ENCODE results near the gene NTN1.
"Not testable (repeated sequence)": the region's sequence is repeated elsewhere in the genome, so short reads cannot be mapped to it uniquely, and the experiment has no call there.

Gene NTN1

GRCh38 chr17:9094193-9094592, 72.9 kb downstream of the NTN1 start:
- WGBS: no CpG with 5 or more reads among the region's 1 CpG

DNA sequence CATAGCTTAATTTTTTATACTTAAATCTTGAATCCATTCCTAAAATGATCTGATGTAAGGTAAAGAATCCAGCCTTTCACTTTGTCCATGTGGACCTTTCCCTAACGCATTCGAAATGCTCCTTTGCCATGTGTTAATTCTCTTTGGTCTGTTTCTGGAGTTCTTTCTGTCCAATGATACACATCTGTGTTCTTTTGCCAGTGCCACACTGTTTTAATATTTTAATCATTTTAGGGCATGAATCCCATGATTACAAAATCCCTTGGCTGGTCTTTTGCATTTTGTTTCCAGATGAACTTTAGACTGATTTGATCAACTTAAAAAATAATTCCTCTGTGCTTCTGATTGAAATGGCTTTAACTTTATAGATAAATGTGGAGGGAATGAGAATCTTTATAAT, 74.1 kb downstream of the NTN1 start:
- Histone ChIP-seq H3K9me3 (ENCODE audit: insufficient read depth, low read depth, low read length) (peaks cover 3% of the 10 kb centered on the region; the same call in 1 of the 2 replicates), H3K36me3 (ENCODE audit: insufficient read depth, low read length) (no peaks in the 10 kb centered on the region), H3K27ac (ENCODE audit: low read depth, low read length) (no peak overlapping the region), H3K4me1 (ENCODE audit: insufficient read depth, low read length) (no peaks in the 10 kb centered on the region), H3K9ac (ENCODE audit: low read depth, low read length) (no peak overlapping the region), H3K27me3 (ENCODE audit: insufficient read depth, low read length) (no peaks in the 10 kb centered on the region), H3K4me3 (ENCODE audit: low read length) (no peak overlapping the region)
- WGBS: 95% methylated on average over 2 of the region's 2 CpGs

More at GRCh38 chr17:9094193-9094592, 72.9 kb downstream of the NTN1 start:
- no peaks in the 10 kb centered on the region for H3K36me3 ChIP-seq (ENCODE audit: insufficient read depth, low read length)
- H3K27ac ChIP-seq (ENCODE audit: low read depth, low read length): no peak overlapping the region
- H3K9me3 ChIP-seq (ENCODE audit: insufficient read depth, low read depth, low read length): peaks cover 3% of the 10 kb centered on the region; the same call in 1 of the 2 replicates
- H3K4me3 ChIP-seq (ENCODE audit: low read length): no peak overlapping the region
- H3K27me3 ChIP-seq (ENCODE audit: insufficient read depth, low read length): no peaks in the 10 kb centered on the region
- no peaks in the 10 kb centered on the region for H3K4me1 ChIP-seq (ENCODE audit: insufficient read depth, low read length)
- H3K9ac ChIP-seq (ENCODE audit: low read depth, low read length): no peak overlapping the region

DNA sequence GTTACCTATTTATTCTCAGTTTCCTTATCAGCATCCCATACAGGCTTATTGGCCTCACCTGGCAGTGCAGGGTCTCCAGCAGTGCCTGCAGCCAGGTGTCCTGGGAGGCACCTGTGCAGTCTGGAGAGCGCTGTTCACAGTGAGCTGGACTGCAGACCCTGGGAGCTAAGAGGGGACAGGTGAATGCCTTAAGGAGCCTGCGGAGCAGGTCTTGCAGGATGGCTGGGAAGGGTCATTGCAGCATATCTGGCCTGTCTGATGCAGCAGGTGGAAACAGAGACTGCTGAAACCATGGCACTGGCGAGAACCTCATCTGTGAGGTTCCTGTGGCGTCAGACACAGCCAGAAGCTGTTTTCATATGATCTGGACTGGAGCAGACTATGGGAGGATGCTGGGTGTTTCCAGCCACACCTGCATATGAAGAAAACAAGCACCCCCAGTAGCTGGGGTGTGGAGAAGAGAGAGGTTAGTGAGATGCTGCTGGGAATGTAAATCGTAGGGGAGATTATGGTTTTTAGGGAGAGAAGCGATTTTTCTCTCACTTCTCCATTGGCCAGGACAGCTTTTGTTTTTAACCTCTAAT, 77.0 kb downstream of the NTN1 start:
- peaks cover 3% of the 10 kb centered on the region; the same call in 1 of the 2 replicates for H3K9me3 ChIP-seq (ENCODE audit: insufficient read depth, low read depth, low read length)
- H3K4me1 ChIP-seq (ENCODE audit: insufficient read depth, low read length): no peaks in the 10 kb centered on the region
- 95% methylated on average over 4 of the region's 6 CpGs for WGBS
- no peak overlapping the region for H3K9ac ChIP-seq (ENCODE audit: low read depth, low read length)
- H3K27me3 ChIP-seq (ENCODE audit: insufficient read depth, low read length): no peaks in the 10 kb centered on the region
- no peaks in the 10 kb centered on the region for H3K36me3 ChIP-seq (ENCODE audit: insufficient read depth, low read length)
- H3K27ac ChIP-seq (ENCODE audit: low read depth, low read length): no peak overlapping the region
- H3K4me3 ChIP-seq (ENCODE audit: low read length): no peak overlapping the region

GRCh38 chr17:9101356-9101755, 80.0 kb downstream of the NTN1 start:
- H3K4me1 ChIP-seq (ENCODE audit: insufficient read depth, low read length): no peaks in the 10 kb centered on the region
- H3K4me3 ChIP-seq (ENCODE audit: low read length): no peak overlapping the region
- H3K27ac ChIP-seq (ENCODE audit: low read depth, low read length): no peak overlapping the region
- H3K36me3 ChIP-seq (ENCODE audit: insufficient read depth, low read length): no peaks in the 10 kb centered on the region
- no peak overlapping the region for H3K9ac ChIP-seq (ENCODE audit: low read depth, low read length)
- H3K9me3 ChIP-seq (ENCODE audit: insufficient read depth, low read depth, low read length): no peaks in the 10 kb centered on the region
- WGBS: 92% methylated on average over 1 of the region's 1 CpG
- H3K27me3 ChIP-seq (ENCODE audit: insufficient read depth, low read length): no peaks in the 10 kb centered on the region

- not testable (repeated sequence) for H3K27ac ChIP-seq (ENCODE audit: low read depth, low read length); H3K9me3 ChIP-seq (ENCODE audit: insufficient read depth, low read depth, low read length); H3K27me3 ChIP-seq (ENCODE audit: insufficient read depth, low read length); H3K4me1 ChIP-seq (ENCODE audit: insufficient read depth, low read length); H3K9ac ChIP-seq (ENCODE audit: low read depth, low read length); H3K36me3 ChIP-seq (ENCODE audit: insufficient read depth, low read length); H3K4me3 ChIP-seq (ENCODE audit: low read length)
- 88% methylated on average over 3 of the region's 3 CpGs for WGBS
Measured at GRCh38 chr17:9103193-9103592, 81.9 kb downstream of the NTN1 start.

GRCh38 chr17:9104370-9105041, 83.2 kb downstream of the NTN1 start:
- Histone ChIP-seq H3K27ac (ENCODE audit: low read depth, low read length) (no peak overlapping the region), H3K9me3 (ENCODE audit: insufficient read depth, low read depth, low read length) (no peaks in the 10 kb centered on the region), H3K9ac (ENCODE audit: low read depth, low read length) (no peak overlapping the region), H3K36me3 (ENCODE audit: insufficient read depth, low read length) (no peaks in the 10 kb centered on the region), H3K4me1 (ENCODE audit: insufficient read depth, low read length) (peaks cover 6% of the 10 kb centered on the region; the same call in 1 of the 2 replicates), H3K27me3 (ENCODE audit: insufficient read depth, low read length) (no peaks in the 10 kb centered on the region), H3K4me3 (ENCODE audit: low read length) (no peak overlapping the region)
- 93% methylated on average over 18 of the region's 18 CpGs for WGBS

GRCh38 chr17:9105068-9105868, 84.0 kb downstream of the NTN1 start:
- no peak overlapping the region for H3K27ac ChIP-seq (ENCODE audit: low read depth, low read length)
- WGBS: 91% methylated on average over 9 of the region's 9 CpGs

DNA sequence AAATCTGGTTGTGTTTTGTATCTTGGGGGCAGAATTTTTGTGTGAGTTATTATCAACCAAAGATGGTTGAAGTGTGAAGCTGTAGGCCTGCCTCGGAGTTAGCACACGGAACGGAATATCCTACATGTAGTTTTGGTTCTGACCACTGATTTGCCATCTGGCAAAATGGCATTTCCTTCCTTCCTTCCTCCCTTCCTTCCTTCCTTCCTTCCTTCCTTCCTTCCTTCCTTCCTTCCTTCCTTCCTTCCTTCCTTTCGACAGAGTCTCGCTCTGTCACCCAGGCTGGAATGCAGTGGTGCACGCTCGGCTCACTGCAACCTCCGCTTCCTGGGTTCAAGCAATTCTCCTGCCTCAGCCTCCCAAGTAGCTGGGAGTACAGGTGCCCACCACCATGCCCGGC, 85.0 kb downstream of the NTN1 start:
- not testable (repeated sequence) for H3K9ac ChIP-seq (ENCODE audit: low read depth, low read length); H3K27ac ChIP-seq (ENCODE audit: low read depth, low read length); H3K36me3 ChIP-seq (ENCODE audit: insufficient read depth, low read length); H3K9me3 ChIP-seq (ENCODE audit: insufficient read depth, low read depth, low read length); H3K27me3 ChIP-seq (ENCODE audit: insufficient read depth, low read length); H3K4me3 ChIP-seq (ENCODE audit: low read length)
- H3K4me1 ChIP-seq (ENCODE audit: insufficient read depth, low read length): peaks cover 18% of the 10 kb centered on the region; the same call in 1 of the 2 replicates
- 83% methylated on average over 9 of the region's 9 CpGs for WGBS

More at GRCh38 chr17:9105068-9105868, 84.0 kb downstream of the NTN1 start:
- Histone ChIP-seq H3K9ac (ENCODE audit: low read depth, low read length) (no peak overlapping the region), H3K36me3 (ENCODE audit: insufficient read depth, low read length) (no peaks in the 10 kb centered on the region), H3K4me1 (ENCODE audit: insufficient read depth, low read length) (peaks cover 10% of the 10 kb centered on the region; the same call in 1 of the 2 replicates), H3K4me3 (ENCODE audit: low read length) (no peak overlapping the region), H3K27me3 (ENCODE audit: insufficient read depth, low read length) (no peaks in the 10 kb centered on the region), H3K9me3 (ENCODE audit: insufficient read depth, low read depth, low read length) (no peaks in the 10 kb centered on the region)

DNA sequence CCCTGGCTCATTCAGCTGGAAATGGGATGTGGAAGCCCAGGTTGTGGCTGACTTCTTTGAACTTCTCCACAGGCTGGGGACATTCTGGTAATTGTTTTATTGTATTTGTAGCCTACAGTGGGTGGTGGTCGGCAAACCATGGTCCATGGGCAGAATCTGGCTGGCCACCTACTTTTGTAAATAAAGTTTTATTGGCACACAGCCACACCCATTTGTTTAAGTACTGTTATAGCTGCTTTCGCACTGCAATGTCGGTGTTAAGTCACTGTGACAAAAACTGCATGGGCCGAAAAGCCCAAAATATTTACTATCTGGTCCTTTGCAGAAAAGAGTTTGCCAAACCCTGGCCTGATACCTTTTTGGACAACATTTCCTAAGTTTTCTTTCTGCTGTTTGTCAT, 86.2 kb downstream of the NTN1 start:
- Histone ChIP-seq H3K4me1 (ENCODE audit: insufficient read depth, low read length) (peaks cover 20% of the 10 kb centered on the region; the same call in 1 of the 2 replicates), H3K27me3 (ENCODE audit: insufficient read depth, low read length) (no peaks in the 10 kb centered on the region), H3K9me3 (ENCODE audit: insufficient read depth, low read depth, low read length) (no peaks in the 10 kb centered on the region), H3K4me3 (ENCODE audit: low read length) (no peak overlapping the region), H3K36me3 (ENCODE audit: insufficient read depth, low read length) (no peaks in the 10 kb centered on the region), H3K27ac (ENCODE audit: low read depth, low read length) (no peak overlapping the region), H3K9ac (ENCODE audit: low read depth, low read length) (no peak overlapping the region)
- WGBS: 93% methylated on average over 4 of the region's 4 CpGs

- H3K27me3 ChIP-seq (ENCODE audit: insufficient read depth, low read length): no peaks in the 10 kb centered on the region
- WGBS: 87% methylated on average over 5 of the region's 6 CpGs
- no peak overlapping the region for H3K27ac ChIP-seq (ENCODE audit: low read depth, low read length)
- H3K36me3 ChIP-seq (ENCODE audit: insufficient read depth, low read length): no peaks in the 10 kb centered on the region
- H3K9me3 ChIP-seq (ENCODE audit: insufficient read depth, low read depth, low read length): no peaks in the 10 kb centered on the region
- no peak overlapping the region for H3K4me3 ChIP-seq (ENCODE audit: low read length)
- peaks cover 20% of the 10 kb centered on the region; the same call in 1 of the 2 replicates for H3K4me1 ChIP-seq (ENCODE audit: insufficient read depth, low read length)
- no peak overlapping the region for H3K9ac ChIP-seq (ENCODE audit: low read depth, low read length)
Measured at GRCh38 chr17:9108146-9108545, 86.8 kb downstream of the NTN1 start.

DNA sequence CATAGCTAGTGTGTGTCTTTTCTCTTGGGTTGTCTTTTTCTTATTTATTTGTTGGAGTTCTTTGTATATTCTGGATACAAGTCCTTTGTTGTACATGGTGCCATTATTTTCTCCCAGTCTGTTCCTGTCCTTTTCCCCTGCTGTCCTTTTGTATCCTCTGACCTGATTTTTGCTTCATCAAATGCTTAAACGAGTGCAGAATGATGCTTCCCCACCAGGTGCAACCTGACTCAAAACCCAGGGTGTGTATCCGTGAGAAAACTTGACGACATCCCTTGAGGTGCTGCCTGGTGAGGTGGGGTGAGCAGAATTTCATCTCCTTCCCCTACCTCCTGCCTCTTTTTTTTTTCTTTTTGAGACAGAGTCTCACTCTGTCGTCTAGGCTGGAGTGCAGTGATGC, 88.6 kb downstream of the NTN1 start:
- H3K36me3 ChIP-seq (ENCODE audit: insufficient read depth, low read length): no peaks in the 10 kb centered on the region
- H3K9me3 ChIP-seq (ENCODE audit: insufficient read depth, low read depth, low read length): no peaks in the 10 kb centered on the region
- peaks cover 22% of the 10 kb centered on the region for H3K4me1 ChIP-seq (ENCODE audit: insufficient read depth, low read length)
- H3K27me3 ChIP-seq (ENCODE audit: insufficient read depth, low read length): no peaks in the 10 kb centered on the region
- H3K9ac ChIP-seq (ENCODE audit: low read depth, low read length): no peak overlapping the region
- no peak overlapping the region for H3K4me3 ChIP-seq (ENCODE audit: low read length)
- no peak overlapping the region for H3K27ac ChIP-seq (ENCODE audit: low read depth, low read length)
- 50% methylated on average over 4 of the region's 4 CpGs for WGBS

All from HUES64 (cell line).